NCI-H2196 (cell line): ENCODE results near the gene IQGAP2.

Experiments
- DNase-seq: peaks from one replicate; lab custom pipeline; 2025; ENCODE audit not compliant: unreplicated experiment; lab: John Stamatoyannopoulos, UW

The IQGAP2 gene

DNA sequence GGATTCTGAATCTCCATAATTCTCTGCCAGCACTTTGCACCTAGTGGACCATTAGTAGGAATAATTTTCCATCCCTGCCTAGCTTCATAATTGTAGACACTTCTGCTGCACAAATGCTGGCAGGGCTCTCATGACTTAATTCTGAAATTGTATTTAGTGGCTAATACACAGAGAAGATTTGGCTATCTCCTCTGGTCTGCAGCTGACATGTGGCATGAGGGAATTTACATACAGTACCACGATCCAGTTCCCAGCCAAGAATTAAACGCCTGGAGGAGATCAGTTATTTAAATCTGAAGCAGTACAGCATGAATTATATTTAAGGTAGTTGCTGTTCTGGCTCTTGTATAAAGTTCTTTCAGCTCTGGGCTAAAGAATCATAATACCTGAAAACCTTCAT is 46.5 kb downstream of the IQGAP2 start:
- DNase-seq = no peak

DNA sequence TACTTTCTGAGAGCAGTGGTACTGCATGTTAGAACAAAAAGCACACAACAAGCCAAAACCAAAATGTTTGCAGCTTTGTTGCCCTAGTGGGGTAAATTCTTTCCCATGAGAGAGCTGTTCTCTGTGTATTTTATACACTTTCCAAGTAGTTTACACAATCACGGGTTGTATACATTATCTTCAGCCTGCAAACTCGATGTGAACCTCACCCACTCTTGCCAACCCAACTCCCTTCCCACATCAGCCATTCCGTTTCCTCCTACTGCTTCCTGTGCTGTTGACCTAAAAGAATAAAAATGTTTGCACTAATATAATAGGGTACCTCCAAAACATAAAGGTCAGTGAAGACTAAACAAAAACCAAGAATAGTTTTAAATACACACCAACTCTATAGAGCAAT is 47.0 kb downstream of the IQGAP2 start:
- no peak for DNase-seq

- DNase-seq = no peak
Measured at GRCh38 chr5:76451031-76451701, 48.1 kb downstream of the IQGAP2 start.

GRCh38 chr5:76455531-76456133 is 52.5 kb downstream of the IQGAP2 start:
- DNase-seq = no peak

DNA sequence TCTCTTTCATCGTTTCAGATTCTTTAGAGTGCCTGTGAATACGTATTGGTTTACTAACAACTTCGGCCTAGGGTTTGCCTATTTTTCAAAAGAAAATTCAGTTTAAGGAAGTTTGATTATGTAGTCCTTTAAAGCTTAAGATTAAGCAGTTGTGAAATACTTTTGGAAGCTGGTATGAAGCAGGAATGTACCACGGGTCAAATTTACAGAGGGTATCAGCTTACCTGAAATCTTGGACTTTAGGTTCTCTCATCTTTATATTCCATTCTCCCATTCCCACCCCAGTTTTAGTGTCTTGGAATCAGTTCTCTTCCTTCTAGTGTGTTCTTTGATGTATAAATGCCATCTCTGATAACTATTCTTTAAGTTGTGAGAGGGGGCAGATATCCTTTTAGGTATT is 53.2 kb downstream of the IQGAP2 start:
- DNase-seq = no peak

DNA sequence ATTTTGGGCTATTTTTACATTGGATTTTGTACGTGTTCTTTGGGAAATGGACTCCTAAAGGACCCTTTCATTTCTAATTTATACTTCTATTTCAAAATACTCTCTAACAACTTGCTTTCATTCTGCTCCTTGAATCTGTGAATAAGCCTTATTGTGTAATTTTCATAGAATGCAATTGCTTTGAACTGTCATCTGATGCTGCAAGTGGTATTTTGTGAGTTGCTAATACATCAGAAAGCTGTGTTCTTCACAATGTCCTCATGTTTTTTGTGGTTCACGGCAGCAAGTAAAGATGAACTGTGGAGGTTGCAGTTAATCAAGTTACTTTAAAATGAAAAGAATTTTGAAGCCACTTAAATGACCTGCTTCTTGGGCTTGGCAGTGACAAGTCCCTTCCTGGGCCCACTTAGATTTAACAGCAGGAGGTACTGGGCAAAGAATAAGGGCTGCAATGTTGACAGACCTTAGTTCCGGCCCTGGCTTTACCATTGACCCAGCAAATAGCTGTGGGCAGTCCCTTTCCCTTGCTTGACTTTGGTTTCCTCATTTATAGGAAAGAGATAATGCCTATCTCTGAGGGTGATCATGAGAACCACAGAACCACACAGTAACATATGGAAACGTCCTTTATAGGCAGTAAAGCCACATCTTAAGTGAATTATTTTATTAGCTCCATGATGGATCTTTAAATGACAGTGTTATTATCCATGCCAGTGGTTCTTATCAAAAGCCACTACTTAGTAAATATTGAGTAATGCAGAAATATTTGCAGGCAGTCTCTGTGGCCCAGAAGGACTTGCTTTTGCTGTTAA is 54.8 kb downstream of the IQGAP2 start:
- no peak for DNase-seq

DNA sequence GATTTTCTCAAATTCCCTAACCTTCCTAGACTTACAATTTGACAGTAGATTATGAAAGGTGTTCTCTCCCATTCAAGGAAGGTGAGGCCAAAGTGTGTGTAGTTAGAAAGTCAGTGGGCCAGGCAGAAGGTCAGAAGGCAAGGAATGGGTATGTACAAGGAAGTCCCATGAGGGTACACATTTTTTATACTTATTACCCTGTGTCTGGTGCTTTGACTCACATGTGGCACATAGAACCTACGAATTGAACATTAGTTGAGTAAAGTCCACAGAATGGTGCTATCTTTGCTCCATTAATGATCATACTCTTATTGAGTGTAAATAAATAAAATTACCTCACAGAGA is 55.4 kb downstream of the IQGAP2 start:
- DNase-seq = no peak

DNA sequence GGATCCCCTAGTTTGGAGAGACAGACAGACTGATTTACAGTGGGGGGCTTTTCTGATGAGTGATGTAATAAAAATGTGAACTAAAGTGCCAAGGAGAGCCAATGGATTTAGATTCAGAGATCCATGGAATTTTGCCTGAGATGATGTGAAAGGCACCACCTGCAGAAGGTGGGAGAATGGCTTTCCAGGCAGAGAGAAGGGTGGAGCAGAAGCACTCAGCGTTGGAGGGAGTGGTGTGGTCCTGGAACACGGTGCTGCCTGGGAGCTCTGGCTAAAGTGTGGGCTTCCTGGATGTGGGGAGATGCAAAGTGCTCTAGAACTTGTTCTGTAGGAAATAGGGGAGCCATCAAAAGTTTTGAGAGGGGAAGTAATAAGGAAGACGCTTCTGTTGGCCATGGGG is 57.0 kb downstream of the IQGAP2 start:
- no peak for DNase-seq

GRCh38 chr5:76462097-76462667 is 59.1 kb downstream of the IQGAP2 start:
- DNase-seq = no peak

- no peak for DNase-seq
Measured at GRCh38 chr5:76467216-76467615, 64.1 kb downstream of the IQGAP2 start.

DNA sequence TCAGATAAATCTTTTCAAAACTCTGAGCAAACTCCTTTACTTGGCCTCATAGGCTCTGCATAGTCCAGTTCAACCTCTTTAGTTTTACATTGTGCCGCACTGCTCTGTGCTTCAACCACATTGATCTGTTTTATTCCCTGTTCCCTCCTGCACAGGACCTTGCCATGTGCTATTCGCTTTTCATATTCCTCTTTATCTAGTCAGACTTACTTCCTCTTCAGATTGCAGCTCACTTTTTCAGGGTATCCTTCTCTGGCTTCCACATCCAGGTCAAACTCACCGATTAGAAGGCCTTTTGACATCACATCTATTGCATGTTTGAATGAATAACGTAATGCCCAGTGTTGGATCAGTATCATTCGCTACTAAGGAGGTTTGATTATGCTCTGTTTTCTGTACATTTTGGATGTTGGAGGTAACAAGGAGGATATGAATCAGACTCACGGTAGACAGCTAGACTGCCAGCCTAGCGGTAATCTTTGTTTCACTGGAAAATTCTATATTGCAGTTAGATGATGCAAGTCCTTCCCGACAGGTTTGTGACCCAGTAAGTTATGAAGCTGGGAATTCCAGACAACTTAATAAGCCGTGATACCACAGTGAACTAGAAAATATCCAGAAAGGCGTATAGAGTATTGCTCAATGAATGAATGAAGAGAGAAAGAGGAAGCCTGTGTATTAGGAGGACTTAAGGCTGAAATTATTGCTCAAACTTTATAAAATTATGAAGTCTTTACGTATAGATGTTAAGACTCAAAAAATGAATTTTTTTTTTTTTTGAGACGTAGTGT is 65.7 kb downstream of the IQGAP2 start:
- no peak for DNase-seq

DNA sequence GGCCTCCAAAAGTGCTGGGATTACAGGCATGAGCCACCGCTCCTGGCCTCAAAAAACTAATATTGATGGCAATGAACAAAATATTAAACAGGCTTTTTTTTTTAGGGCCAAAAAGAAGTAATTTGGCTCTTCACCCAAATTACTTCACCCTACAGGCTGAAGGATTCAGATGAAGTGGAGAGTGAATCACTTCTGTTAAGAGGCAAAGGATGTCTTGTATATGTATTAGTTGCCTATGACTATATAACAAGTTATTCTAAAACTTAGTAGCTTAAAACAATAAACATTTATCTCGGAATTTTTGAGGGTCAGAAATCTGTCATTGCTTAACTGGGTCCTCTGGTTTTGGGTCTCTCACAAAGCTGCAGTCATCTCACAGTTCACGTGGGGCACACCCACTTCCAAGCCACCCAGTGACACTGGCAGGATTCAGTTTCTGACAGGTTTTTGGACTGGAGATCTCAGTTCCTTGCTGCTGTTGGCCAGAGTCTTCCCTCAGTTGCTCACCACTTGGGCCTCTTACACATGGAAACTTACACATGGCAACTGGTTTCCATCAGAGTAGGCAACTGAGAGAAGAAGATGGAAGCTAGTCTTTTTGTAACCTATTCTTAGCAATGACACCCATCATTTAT is 66.7 kb downstream of the IQGAP2 start:
- DNase-seq = no peak

DNA sequence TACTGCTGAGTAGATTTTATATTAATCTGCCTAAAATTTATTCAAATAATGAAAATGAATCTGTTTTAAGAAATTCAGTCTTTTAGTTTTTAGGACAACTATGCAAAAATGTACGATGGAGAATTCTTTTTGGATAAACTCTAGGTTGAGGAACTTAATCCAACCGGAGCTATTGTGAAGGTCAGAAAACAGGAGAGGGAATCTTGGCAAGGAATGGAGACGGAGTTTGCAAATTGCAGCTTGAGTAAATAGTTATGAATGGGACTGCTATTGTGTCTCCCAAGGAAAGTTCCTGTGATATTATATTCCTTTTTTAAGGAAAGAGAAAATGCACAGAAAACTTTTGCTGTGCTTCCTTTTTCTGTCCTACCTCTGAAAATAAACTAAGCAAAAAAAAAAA is 67.9 kb downstream of the IQGAP2 start:
- DNase-seq = no peak

- no peak for DNase-seq
Measured at GRCh38 chr5:76471406-76471805, 68.3 kb downstream of the IQGAP2 start.

DNA sequence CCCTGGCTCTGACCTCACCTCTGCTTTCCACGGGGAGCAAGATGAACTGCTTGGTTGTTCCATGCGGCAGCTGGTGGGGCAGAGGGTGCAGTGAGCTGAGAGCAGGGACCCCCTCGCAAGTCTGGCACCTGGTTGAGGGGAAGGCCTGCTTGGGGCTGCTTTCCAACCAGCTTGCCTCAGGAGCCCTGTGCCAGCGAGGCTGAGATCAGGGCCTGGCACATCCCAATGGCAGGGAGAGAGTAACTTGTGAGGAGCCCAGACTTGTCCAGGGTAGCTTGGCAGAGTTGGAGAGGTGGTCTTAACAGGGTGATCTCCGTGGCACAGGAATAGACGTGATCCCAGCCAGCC is 68.9 kb downstream of the IQGAP2 start:
- no peak for DNase-seq

DNA sequence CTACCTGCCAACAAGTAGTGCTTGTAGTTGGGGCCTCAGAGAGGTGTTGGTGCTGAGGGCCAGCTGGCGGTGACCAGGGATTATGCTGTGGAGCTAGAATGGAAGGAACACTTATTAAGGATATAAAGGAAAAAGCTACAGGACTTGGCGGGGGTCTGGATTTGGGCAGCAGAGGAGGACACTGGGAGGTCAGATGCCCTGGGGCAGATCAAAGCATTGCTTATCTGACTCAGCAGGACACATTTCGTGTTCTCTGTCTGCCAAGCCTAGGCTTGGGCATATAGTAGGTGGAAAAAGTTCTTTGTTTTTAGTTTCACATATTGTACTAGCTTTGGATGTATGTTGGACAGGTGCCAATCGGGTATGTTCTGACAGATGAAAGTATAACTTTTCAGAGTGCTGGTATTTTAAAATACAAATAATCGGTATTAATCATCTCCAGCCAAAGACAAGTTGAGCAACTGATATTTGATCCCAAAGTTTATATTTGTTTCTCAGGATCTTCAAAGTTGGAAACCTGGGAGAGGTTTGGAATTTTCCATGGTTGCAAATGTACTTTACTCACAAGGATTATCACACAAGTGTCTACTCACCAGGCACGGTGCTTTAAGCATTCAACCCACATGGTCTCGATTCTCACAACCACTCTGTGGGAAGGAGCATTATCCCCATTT is 69.4 kb downstream of the IQGAP2 start:
- DNase-seq = no peak

- no peak for DNase-seq
Measured at GRCh38 chr5:76473009-76473336, 69.9 kb downstream of the IQGAP2 start.

DNA sequence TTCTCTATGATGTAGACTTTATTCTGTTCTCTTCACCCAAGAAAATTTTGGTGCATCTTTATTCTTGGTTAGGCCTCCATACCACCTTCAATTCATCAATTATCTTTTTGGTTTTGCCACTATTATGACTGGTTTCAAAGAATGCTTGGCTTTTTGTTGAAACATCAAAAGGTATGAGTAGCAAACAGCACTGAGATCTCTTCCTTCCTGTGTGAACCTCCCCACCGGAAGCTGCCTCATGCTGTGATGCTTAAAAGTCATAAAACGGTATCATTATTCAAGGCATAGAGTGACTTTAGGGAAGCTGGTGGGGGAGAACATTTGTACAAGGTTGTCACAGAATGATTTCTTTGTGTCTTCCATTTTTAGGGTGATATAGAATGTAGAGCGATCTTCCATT is 70.6 kb downstream of the IQGAP2 start:
- DNase-seq = no peak

- no peak for DNase-seq
Measured at GRCh38 chr5:76474377-76474776, 71.3 kb downstream of the IQGAP2 start.

GRCh38 chr5:76475385-76475784 is 72.3 kb downstream of the IQGAP2 start:
- DNase-seq = no peak

DNA sequence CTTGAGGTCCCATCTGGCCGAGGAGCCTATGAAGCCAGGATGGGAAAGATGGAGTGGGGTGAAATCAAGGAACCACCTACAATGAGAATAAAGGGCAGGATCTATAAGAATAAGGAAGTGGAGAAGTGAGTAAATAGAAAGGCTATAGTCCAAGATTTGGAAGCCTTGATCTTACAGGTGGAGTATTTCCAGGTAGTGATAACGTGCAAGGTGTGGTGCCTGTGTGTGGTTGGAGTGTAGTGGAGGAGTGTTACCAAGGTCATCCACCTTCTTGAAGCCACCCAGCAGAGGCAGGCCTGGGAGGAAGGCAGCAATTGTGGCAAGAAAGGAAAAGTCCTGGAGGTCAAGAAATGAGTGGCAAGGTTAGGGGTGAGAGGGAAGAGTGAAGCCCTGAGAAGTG is 72.9 kb downstream of the IQGAP2 start:
- no peak for DNase-seq
